IPS-20b (cell line): ENCODE results near the gene WASF1.

Source experiments
- H3K27ac ChIP-seq: one replicate; pipeline ENCODE4 v1.5.1; 2013; ENCODE audit warnings: low read length
- H3K27me3 ChIP-seq: 2 replicates; pipeline ENCODE4 v1.6.1; 2013; ENCODE audit warnings: mild to moderate bottlenecking, low read length, inconsistent platforms; ENCODE audit not compliant: insufficient read depth
- H3K36me3 ChIP-seq: 2 replicates; pipeline ENCODE4 v1.6.1; 2013; ENCODE audit warnings: low read depth, mild to moderate bottlenecking, inconsistent platforms, low read length, moderate library complexity; ENCODE audit not compliant: insufficient read depth
- H3K4me1 ChIP-seq: 2 replicates; pipeline ENCODE4 v1.6.1; 2013; ENCODE audit warnings: mild to moderate bottlenecking, control low read depth, inconsistent platforms, low read length, moderate library complexity; ENCODE audit not compliant: insufficient read depth
- H3K4me3 ChIP-seq: 2 replicates; pipeline ENCODE4 v1.5.1; 2013; ENCODE audit warnings: mild to moderate bottlenecking, low read length, inconsistent platforms
- H3K9ac ChIP-seq: 2 replicates; pipeline ENCODE4 v1.6.1; 2013; ENCODE audit warnings: low read depth, mild to moderate bottlenecking, inconsistent platforms, low read length, moderate library complexity
- H3K9me3 ChIP-seq: 2 replicates; pipeline ENCODE4 v1.6.1; 2013; ENCODE audit warnings: mild to moderate bottlenecking, low read depth, low read length, inconsistent platforms; ENCODE audit not compliant: insufficient read depth

The WASF1 gene

GRCh38 chr6:110191477-110191876 is 12.0 kb upstream of the WASF1 start:
- peaks cover 12% of the 10 kb centered on the region for H3K36me3 ChIP-seq
- no peaks in the 10 kb centered on the region for H3K9me3 ChIP-seq
- no peak overlapping the region for H3K4me3 ChIP-seq
- H3K9ac ChIP-seq = no peak overlapping the region
- H3K27ac ChIP-seq = no peak overlapping the region
- no peaks in the 10 kb centered on the region for H3K27me3 ChIP-seq
- no peaks in the 10 kb centered on the region for H3K4me1 ChIP-seq

GRCh38 chr6:110190726-110191125 is 11.3 kb upstream of the WASF1 start:
- Histone ChIP-seq H3K36me3 (peaks cover 12% of the 10 kb centered on the region), H3K4me3 (no peak overlapping the region), H3K27ac (no peak overlapping the region), H3K9ac (no peak overlapping the region), H3K27me3 (no peaks in the 10 kb centered on the region), H3K4me1 (no peaks in the 10 kb centered on the region), H3K9me3 (no peaks in the 10 kb centered on the region)

- no peak overlapping the region for H3K27ac ChIP-seq
These were observed 9.3 kb upstream of the WASF1 start for GRCh38 chr6:110188791-110189190.

GRCh38 chr6:110185879-110186278 is 6.4 kb upstream of the WASF1 start:
- Histone ChIP-seq H3K27me3 (no peaks in the 10 kb centered on the region), H3K4me1 (no peaks in the 10 kb centered on the region; the same call in 1 of the 2 replicates), H3K4me3 (no peak overlapping the region), H3K27ac (no peak overlapping the region), H3K9me3 (no peaks in the 10 kb centered on the region), H3K9ac (no peak overlapping the region), H3K36me3 (peaks cover 7% of the 10 kb centered on the region; the same call in 1 of the 2 replicates)

More at GRCh38 chr6:110188791-110189190, 9.3 kb upstream of the WASF1 start:
- H3K36me3 ChIP-seq = peaks cover 6% of the 10 kb centered on the region
- H3K4me3 ChIP-seq = no peak overlapping the region
- H3K4me1 ChIP-seq = no peaks in the 10 kb centered on the region
- no peak overlapping the region for H3K9ac ChIP-seq
- no peaks in the 10 kb centered on the region for H3K9me3 ChIP-seq
- no peaks in the 10 kb centered on the region for H3K27me3 ChIP-seq

GRCh38 chr6:110183292-110183885 is 3.9 kb upstream of the WASF1 start:
- H3K9me3 ChIP-seq = no peaks in the 10 kb centered on the region
- no peak overlapping the region for H3K9ac ChIP-seq
- H3K36me3 ChIP-seq = peaks cover 7% of the 10 kb centered on the region; the same call in 1 of the 2 replicates
- no peak overlapping the region for H3K27ac ChIP-seq
- no peak overlapping the region for H3K4me3 ChIP-seq
- no peaks in the 10 kb centered on the region; the same call in 1 of the 2 replicates for H3K4me1 ChIP-seq
- H3K27me3 ChIP-seq = no peaks in the 10 kb centered on the region

- no peaks in the 10 kb centered on the region for H3K27me3 ChIP-seq
- peak overlapping the region; percentile 93 for H3K4me3 ChIP-seq
- H3K9ac ChIP-seq = peak overlapping the region; percentile 94; the same call in 1 of the 2 replicates
- no peaks in the 10 kb centered on the region for H3K9me3 ChIP-seq
- H3K27ac ChIP-seq = no peak overlapping the region
- peaks cover 7% of the 10 kb centered on the region; the same call in 1 of the 2 replicates for H3K36me3 ChIP-seq
- no peaks in the 10 kb centered on the region; the same call in 1 of the 2 replicates for H3K4me1 ChIP-seq
These were observed 1.9 kb upstream of the WASF1 start for GRCh38 chr6:110181131-110182030.

GRCh38 chr6:110180228-110181008 is 948 bp upstream of the WASF1 start, which contains the start of gene CDC40:
Gene CDC40 (plus strand): TSS chr6:110180427. CDS start chr6:110180445, 18 bp downstream.
- Histone ChIP-seq H3K4me3 (peak within 1 kb of the TSS; percentile 93), H3K36me3 (peaks cover 7% of the 10 kb centered on the region; the same call in 1 of the 2 replicates), H3K4me1 (no peaks in the 10 kb centered on the region; the same call in 1 of the 2 replicates), H3K9ac (peak within 1 kb of the TSS; percentile 97), H3K27me3 (no peaks in the 10 kb centered on the region), H3K9me3 (no peaks in the 10 kb centered on the region), H3K27ac (peak within 1 kb of the TSS; percentile 99)

- peak overlapping the region; percentile 93 for H3K4me3 ChIP-seq
- H3K27ac ChIP-seq = no peak overlapping the region
- no peaks in the 10 kb centered on the region for H3K27me3 ChIP-seq
- peaks cover 7% of the 10 kb centered on the region; the same call in 1 of the 2 replicates for H3K36me3 ChIP-seq
- peak overlapping the region; percentile 97; the same call in 1 of the 2 replicates for H3K9ac ChIP-seq
- H3K9me3 ChIP-seq = no peaks in the 10 kb centered on the region
- H3K4me1 ChIP-seq = no peaks in the 10 kb centered on the region; the same call in 1 of the 2 replicates
These were observed 654 bp downstream of the WASF1 start for GRCh38 chr6:110178626-110179405.

- Histone ChIP-seq H3K36me3 (no peaks in the 10 kb centered on the region), H3K4me1 (peaks cover 12% of the 10 kb centered on the region; the same call in 1 of the 2 replicates), H3K27ac (no peak overlapping the region), H3K9me3 (no peaks in the 10 kb centered on the region), H3K27me3 (no peaks in the 10 kb centered on the region), H3K4me3 (no peak overlapping the region), H3K9ac (no peak overlapping the region)
These were observed 5.9 kb downstream of the WASF1 start for GRCh38 chr6:110173506-110174132.

- H3K9ac ChIP-seq = no peak overlapping the region
- no peaks in the 10 kb centered on the region for H3K9me3 ChIP-seq
- peaks cover 12% of the 10 kb centered on the region; the same call in 1 of the 2 replicates for H3K4me1 ChIP-seq
- H3K36me3 ChIP-seq = no peaks in the 10 kb centered on the region
- H3K27me3 ChIP-seq = no peaks in the 10 kb centered on the region
- H3K4me3 ChIP-seq = no peak overlapping the region
- H3K27ac ChIP-seq = no peak overlapping the region
These were observed 9.4 kb downstream of the WASF1 start for GRCh38 chr6:110170081-110170480.
